SKM-1 treated with dmso at 0.1 percent for 144 hours (cell line): Measurements from ENCODE around the gene R3HDM2.
"Not testable (repeated sequence)": the region's sequence is repeated elsewhere in the genome, so short reads cannot be mapped to it uniquely, and the experiment has no call there.

Experiments
- DNase-seq: peaks from one replicate; lab custom pipeline; 2025; ENCODE audit not compliant: unreplicated experiment; lab: John Stamatoyannopoulos, UW

Gene R3HDM2

DNA sequence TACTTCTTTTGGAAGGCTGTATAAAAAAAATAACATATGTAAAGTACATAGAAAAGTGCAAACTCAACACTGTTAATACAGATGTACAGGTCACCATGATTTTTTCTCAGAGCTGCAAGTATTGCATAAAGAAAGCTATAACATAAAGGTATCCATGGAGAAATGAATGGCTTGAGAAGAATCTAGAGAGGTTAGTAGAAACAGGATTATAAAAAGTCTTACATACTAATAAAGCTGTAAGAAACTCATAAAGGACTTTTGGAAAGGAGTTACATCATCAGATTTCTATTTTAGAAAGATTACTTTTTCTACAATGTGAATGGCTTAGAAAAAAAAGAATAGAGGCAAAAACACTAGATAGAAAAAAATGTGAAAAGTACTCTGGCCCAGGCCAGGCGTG lies 46.4 kb downstream of the R3HDM2 start:
- no peak for DNase-seq

DNA sequence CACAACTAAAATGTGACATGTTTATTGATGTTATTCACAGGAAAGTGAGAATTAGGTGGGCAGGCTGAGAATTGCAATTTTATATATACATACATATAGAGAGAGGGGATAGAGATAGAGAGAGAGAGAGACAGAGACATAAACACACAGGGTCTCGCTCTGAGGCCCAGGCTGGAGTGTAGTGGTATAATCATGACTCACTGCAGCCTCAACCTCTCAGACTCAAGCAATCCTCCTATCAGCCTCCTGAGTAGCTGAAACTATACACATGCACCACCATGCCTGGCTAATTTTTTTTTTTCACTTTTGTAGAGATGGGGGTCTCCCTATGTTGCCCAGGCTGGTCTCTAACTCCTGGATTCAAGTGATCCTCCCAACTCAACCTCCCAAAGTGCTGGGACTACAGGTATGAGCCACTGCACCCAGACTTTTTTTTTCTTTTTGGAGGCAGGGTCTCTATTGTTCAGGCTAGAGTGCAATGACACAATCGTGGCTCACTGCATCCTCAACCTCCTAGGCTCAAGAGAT lies 49.1 kb downstream of the R3HDM2 start:
- DNase-seq, result no peak

DNA sequence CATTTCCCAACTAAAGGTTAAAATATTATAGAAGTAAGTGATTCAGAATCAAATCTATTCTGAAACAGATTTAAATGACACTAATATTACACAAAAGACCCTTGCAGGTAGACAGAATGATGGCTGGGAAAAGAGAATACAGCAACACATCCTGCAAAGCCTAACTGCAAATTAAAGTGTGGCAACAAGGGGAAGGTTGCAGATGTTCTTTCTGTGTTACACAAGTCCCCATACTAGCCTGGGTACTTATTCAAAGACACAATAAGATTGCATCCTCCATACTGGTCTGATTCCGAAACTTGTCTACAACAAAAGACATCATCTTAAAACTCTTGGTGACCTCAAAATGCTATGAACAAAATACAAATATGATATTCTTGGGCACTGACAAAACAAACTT lies 50.5 kb downstream of the R3HDM2 start:
- DNase-seq, result no peak

DNA sequence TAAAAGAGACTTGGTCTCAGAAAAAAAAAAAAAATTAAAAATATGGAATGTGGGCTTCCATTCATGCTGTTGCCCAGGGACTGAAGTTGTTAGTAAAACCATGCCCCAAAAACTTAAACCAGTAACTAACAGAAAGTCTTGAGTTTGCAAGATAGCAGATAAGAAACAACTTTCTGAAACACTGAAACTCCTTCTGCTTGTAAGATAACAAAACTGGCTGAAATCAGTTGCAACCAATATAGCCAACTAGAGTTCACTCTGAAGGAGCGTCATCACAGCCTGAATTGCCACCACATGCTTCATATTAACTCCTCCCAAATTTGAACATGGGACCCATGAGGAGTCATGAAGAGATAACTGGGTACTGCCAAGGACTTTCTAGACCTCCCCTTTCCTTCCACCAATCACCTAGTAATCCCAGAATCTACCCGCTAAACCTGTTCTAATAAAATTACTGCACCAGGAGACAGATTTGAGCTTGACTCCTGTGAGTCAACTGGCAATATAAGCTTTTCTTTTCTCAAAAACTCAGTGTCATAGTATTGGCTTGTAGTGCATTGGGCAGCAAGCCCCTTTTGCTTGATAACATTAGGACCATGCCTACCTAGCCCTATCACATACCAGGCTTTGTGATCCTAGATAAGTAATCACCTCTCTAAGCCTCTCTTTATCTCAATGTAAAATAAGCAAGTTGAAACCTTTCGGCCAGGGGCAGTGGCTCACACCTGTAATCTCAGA lies 53.6 kb downstream of the R3HDM2 start:
- no peak for DNase-seq

DNA sequence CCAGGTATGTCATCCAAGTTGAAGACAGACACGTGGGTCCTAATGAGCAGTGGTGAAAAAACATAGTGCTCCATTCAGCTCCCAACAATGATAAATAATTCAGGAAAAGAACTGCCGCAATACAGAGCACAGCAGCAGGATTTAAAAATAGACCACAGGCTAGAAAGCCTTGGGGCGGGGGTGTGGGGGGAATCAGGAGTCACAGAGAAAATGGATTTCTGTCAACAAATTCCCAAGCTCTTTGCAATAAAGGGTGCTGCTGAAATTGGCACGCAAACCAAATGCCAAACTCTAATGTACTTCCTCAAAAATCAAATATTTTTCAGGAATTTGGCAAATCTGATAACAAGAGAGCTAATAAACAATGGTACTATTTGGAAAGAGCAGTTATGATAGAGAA lies 58.6 kb downstream of the R3HDM2 start:
- DNase-seq, result no peak

DNA sequence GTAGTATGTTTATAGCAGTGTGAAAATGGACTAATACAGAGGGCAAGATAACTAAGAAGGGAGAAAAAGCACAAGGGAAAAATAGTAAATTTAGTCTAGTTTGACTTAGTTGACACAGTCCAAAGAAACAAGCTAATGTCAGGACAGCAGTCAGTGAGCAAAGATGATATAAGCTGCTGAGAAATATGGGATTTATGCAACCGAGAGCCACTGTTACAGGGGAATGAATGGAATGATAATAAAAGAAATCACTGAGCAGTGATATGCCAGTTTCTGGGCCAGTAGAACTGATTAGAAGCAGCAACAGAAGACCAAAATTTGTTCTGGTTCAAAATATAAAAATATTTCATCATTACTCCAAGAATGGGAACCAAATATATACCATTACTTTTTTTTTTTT lies 60.1 kb downstream of the R3HDM2 start:
- DNase-seq, result no peak

DNA sequence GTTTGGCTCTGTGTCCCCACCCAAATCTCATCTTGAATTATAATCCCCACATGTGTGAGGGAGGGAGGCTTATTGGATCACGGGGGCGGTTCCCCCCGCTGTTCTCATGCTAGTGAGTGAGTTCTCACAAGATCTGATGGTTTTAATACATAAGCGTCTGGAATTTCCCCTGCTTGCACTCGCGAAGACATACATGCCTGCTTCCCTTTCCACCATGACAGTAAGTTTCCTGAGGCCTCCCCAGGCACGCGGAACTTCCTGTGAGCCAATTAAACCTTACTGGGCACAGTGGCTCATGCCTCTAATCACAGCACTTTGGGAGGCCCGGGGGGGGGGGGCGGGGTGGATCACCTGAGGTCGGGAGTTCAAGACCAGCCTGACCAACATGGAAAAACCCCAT lies 60.8 kb downstream of the R3HDM2 start:
- no peak for DNase-seq

DNA sequence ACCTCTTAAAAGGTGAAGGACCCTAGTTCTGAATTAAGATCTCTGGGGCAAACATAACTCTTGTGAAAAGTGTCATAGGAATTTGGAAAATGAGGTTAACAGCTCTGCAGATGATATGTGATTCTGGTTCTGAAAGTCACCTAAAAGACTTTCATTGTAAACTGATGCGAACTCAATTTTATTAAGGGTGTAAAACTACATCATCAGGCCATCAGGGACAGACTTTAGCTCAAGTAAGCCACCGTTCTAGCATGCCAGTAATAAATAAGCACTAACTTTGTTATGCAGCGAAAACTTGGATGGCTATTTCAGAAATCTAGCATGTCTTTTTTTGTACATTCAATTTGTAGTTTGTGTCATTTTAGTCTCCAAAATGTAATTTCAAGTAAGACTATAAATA lies 61.6 kb downstream of the R3HDM2 start:
- no peak for DNase-seq

DNA sequence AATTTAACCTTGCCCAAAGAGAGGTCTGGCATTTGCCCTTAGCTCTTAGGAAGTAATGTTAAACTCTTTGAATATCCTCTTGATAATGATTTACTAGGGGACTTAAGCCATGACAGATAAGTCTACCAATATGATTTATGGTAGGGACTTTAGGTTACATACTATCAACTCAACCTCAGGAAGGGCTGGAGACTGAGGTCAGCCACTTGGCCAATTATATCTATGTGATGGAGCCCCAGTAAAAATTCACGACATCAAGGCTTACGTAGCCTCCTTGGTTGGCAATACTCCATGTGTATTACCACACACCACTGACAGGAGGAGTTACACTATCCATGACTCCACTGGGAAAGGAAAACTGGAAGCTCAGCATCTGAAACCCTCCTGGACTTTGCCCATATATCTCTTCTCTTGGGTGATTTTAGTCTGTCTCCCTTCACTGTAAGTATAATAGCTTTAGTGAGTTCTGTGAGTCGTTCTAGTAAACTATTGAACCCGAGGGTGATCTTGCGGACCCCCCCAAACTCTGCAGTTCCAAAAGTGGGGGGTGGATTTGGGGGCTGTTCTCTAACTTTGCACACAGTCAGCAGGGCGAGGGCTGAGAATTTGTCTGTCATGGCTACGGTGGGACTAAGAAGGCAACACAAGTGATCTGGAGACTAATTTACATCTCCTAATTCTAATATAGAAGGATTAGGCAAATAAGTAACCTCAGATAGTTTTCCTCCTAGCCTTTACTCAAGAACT lies 62.3 kb downstream of the R3HDM2 start:
- no peak for DNase-seq

DNA sequence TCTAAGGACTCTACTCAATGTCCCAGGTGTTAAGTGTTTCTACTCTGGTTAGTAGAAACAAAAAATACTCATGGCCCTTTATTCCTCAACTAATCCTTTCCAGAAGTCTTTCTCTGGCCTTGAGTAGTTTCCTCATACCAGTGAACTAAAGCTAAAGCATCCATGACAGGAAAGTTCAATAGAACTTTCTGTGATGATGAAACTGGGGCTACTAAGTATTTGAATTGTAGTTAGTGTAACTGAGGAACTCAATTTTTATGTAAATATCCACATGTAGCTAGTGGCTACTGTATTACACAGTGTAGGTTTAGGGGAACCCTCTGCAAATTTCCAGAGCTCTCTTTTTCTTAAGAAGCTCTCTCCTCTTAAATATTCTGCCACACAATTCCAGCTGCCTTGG lies 63.7 kb downstream of the R3HDM2 start:
- DNase-seq, result no peak

DNA sequence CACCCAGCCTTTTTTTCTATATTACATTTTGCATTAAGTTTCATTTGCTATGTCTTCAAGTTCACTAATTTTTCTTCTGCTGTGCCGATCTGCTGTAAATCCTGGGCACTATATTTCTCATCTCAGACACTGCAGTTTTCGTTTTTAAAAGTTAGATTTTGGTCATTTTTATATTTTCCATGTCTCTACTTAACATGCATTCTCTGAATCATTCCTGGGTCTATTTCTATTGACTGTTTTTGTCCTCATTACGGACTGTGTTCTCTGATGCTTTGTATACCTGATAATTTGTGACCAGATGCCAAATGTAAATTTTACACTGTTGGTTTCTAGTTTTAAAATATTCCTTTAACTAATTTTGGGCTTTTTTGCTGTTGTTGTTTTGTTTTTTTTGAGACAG lies 64.5 kb downstream of the R3HDM2 start:
- no peak for DNase-seq

DNA sequence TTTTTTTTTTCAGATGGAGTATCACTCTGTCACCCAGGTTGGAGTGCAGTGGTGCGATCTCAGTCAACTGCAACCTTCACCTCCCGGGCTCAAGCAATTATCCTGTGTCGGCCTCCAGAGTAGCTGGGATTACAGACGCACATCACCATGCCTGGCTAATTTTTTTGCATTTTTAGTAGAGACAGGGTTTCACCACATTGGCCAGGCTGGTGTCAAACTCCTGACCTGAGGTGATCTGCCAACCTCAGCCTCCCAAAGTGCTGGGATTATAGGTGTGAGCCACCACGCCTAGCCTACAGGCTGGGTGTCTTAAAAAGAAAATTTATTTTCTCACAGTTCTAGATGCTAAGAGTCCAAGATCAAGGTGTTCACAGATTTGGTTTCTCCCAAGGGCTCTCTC lies 66.7 kb downstream of the R3HDM2 start:
- not testable (repeated sequence) for DNase-seq

DNA sequence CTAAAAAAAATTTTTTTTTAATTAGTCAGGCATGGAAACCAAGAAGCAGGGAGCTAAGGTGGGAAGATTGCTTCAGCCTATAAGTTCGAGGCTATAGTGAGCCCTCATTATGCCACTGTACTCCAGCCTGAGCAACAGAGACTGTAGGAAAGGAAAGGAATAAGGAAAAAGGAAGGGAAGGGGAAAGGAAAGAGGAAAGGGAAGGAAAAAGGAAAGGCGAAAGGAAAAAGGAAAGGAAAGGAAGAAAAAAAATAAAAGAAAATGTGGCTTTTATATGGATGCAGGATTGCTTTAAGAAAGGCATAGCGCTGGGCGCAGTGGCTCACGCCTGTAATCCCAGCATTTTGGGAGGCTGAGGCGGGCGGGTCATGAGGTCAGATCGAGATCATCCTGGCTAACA lies 70.4 kb downstream of the R3HDM2 start:
- no peak for DNase-seq

DNA sequence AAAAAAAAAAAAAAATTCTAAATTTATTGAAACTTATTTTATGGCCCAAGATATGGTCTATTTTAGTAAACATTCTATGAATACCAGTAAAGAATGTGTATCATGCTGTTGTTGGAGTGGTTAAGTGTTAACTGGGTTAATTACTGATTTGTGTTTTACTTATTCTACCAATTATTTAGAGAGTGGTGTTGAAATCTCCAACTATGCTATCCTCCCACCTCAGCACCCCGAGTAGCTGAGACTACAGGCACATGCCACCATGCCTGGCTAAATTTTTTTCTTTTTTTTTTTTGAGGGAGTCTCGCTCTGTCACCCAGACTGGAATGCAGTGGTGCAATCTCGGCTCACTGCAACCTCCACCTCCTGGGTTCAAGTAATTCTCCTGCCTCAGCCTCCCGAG lies 72.2 kb downstream of the R3HDM2 start:
- no peak for DNase-seq

DNA sequence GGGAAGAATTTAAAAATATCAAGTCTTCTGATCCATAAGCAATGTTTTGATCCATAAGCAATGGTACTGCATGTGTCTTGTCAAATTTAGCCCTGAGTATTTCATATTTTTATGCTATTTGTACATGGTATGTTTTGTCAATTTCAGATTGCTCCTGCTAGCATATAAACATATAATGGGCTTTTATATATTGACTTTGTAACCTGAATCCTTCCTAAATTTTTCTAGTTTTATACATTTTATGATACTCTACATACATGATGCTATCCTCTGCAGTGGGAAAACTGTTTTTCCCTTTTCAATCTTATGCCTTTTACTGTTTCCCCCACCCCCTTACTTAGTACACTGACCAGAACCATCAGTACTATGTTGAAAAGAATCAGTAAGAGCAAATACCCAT lies 75.1 kb downstream of the R3HDM2 start:
- no peak for DNase-seq

DNA sequence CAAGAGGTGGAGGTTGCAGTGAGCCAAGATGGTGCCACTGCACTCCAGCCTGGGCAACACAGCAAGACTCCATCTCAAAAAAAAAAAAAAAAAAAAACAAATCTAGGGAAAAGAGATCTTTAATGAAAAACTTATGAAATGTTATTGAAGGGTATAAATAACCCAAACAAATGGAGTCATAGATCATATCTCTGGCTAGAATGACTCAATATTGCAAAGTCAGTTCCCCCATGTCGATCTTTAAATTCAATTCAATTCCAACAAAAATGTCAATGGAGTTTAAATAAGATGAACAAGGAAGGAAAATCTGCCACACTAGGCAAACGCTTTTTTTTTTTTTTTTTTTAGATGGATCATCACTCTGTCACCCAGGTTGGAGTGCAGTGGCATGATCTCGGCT lies 78.7 kb downstream of the R3HDM2 start:
- no peak for DNase-seq

DNA sequence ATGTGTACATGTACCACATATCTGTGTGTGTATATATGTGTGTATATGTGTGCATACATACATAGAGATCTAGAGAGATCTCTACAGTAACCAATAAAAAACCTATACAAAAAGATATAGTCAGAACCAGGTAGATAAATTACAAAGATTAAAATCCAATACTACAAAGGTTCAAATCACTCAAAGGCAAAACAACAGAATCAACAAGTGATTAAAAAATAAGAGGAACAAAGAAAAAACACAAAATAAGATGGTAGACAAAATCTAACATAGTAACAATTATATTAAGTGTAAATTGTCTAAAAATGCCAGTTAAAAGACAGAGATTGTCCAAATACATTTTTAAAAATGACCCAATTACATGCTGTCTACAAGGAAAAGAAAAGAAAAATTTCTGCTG lies 83.6 kb downstream of the R3HDM2 start:
- no peak for DNase-seq

DNA sequence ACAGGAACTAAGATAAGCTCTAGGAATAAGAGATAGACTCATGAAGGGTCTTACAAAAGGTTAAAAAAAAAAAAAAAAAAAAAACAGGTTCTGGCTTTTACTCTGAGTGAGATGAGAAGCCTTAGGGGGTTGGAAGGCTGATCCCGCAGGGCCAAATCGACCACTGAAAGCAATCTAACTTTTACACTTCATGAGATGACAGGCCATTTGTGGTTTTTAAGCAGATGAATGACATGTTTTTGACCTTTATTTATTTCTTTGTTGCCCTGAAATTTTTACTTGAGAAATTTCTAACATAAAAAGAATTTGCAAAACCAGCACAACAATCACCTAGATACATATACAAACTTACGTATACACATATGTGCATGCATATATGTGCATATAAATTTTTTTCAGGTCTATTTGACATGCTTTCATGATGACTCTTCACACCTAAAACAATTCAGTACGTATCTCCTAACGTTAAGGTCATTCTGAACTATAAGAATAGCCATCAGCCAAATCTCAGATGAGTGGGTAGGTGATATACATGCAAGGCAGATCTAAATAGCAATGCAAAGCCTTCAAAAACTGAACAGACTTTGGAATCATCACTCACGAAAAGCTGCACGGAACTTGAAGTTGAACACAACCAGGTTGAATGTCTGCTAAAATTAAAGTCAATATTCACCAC lies 87.0 kb downstream of the R3HDM2 start:
- no peak for DNase-seq

DNA sequence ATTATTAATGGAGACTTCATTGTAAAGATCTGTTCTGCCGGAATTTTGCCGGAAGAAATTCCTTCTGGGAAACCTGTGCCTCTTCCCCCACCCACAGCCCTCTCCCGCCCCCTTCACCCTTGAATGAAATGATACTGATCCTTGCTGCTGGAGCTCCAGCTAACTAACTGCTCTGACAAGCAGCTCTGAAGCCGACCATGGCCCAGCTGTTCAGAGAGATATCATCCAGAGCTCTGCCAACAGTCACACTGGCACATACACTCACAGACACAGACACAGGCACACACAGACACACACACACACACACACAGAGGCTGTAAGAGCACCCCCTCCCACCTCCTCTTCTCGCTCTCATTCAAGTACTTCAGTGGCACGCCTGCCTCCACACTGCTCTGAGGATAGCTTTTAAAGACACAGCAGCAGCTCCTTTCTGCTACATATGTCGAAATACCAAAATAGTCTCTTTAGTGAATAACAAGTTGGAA lies 88.6 kb downstream of the R3HDM2 start:
- no peak for DNase-seq

DNA sequence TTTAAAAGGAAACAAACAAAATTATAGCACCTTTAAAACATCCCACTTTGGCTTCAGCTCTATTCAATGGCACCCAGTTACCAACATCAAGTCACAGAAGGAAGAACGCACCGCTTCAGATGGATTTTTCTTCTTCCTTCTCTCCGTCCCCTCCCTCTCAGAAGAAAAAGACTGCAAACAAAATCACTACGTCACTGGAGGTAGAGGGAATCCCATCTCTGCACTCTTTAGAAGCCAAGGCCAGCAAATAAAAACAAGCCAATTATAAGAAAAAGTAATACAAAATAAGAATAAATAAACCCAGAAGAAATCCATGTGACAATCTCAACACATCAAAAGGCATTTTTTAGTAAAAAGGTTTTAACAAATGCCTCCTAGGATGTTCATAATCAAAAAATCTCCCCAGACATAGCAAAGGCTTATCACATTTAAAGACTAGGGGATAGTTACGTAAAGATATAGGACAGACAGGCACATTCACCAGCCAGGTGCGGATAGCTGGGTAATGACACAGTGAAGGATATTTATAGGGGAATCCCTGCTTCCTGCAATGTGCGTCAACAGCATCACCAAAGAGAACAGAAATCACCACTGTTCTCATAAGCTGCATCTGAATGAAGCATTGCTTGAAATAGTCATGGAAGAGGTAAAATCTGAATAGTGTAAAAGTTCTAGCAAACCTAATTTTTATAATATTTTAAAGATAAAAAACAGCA lies 89.4 kb downstream of the R3HDM2 start:
- no peak for DNase-seq

DNA sequence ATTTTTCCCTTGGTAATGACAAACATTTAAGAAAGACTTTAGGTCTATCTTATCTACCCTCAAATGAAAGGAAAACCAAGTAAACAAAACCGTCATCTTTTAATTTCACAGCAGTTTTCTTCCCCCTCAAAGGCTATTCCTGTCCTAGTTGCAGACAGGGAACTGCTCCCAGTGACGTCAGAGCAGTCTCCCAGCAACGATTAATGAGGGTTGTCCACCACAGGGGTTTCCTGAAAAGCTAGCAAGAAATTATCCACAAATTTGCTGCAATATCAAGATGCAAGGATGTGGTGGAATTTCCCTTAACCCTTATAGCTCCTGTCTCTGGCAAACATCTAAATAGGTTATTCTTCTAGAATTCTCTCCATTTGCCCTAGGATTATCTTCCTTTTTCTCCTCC lies 90.7 kb downstream of the R3HDM2 start:
- no peak for DNase-seq
